K562 (cell line): Measurements from ENCODE around the gene CYBRD1. TPM values are rescaled to one million over a fixed set of nuclear protein-coding genes. Genes with fewer than 3 reads are reported as not detected.

Experiments
- ATAC-seq: fragments of 200-7000 bp; cut with Tn5 transposase; 3 replicates; pipeline ENCODE4 v1.9.1; 2020; ENCODE audit warnings: moderate library complexity
- BruUV-seq: library from RNA; stranded (reverse); fragments of 400-500 nt; replicated peaks from 2 replicates; lab custom pipeline; 2021; lab: Mats Ljungman, UMichigan
- CTCF ChIA-PET: fragments of 300-600 bp; formaldehyde crosslinking; extraction: SDS; loops from one replicate; lab custom pipeline; 2021; ENCODE audit warnings: low intra/inter-chr PET ratio; lab: Yijun Ruan, JAX
- POLR2A ChIA-PET: fragments of 300-600, 350-650 bp; sonication (Branson Sonifier 250); formaldehyde crosslinking; extraction: SDS; loops from one replicate; lab custom pipeline; 2021; ENCODE audit warnings: antibody characterized with exemption, inconsistent platforms; lab: Yijun Ruan, JAX
- DNase-seq, 4 experiments: peaks; one replicate each; pipeline versions ENCODE4 v3.0.0 to v3.0.0-alpha.2; 2011 to 2018; ENCODE audit warnings: low spot score in 3 of 4, mixed read lengths in 3 of 4; ENCODE audit errors: extremely low read depth in 1 of 4
- FAIRE-seq: peaks from 2 replicates; lab custom pipeline; 2011; peaks lifted over from hg19 to GRCh38; lab: Jason Lieb, UNC
- H2AFZ ChIP-seq: 2 replicates; pipeline ENCODE4 v1.6.0; 2011; ENCODE audit warnings: low read depth, low read length, control low read depth, inconsistent platforms
- H3K27ac ChIP-seq: fragments of 200-600 bp; 3 replicates; pipeline ENCODE4 v1.8.0; 2011; ENCODE audit warnings: low read depth, mild to moderate bottlenecking, control low read depth, inconsistent platforms, low read length, moderate library complexity, mixed read lengths; ENCODE audit errors: extremely low read depth
- H3K27me3 ChIP-seq, 2 experiments: fragments of 300-600 bp in 1 of 2; 2 replicates in 1 of 2; 3 replicates in 1 of 2; pipeline versions ENCODE4 v1.6.0 to v1.8.0; 2011; ENCODE audit warnings: inconsistent platforms in 2 of 2, low read length in 2 of 2, mild to moderate bottlenecking in 1 of 2, mixed read lengths in 1 of 2, moderate library complexity in 1 of 2; ENCODE audit not compliant: control insufficient read depth in 2 of 2, insufficient read depth in 2 of 2
- H3K36me3 ChIP-seq: fragments of 300-600 bp; 3 replicates; pipeline ENCODE4 v1.8.0; 2011; ENCODE audit warnings: mild to moderate bottlenecking, low read length, inconsistent platforms; ENCODE audit not compliant: control insufficient read depth, insufficient read depth
- H3K4me1 ChIP-seq, 2 experiments: fragments of 200-600 bp in 1 of 2; replicated peaks in 1 of 2; 2 replicates in 1 of 2; 3 replicates in 1 of 2; pipeline versions ENCODE4 v1.5.1 to v1.8.0; 2011; ENCODE audit warnings: inconsistent platforms in 2 of 2, low read length in 2 of 2, mild to moderate bottlenecking in 1 of 2, mixed read lengths in 1 of 2, moderate library complexity in 1 of 2; ENCODE audit not compliant: control insufficient read depth in 2 of 2, insufficient read depth in 2 of 2
- H3K4me2 ChIP-seq: 2 replicates; pipeline ENCODE4 v1.6.1; 2011; ENCODE audit warnings: low read length, control low read depth, inconsistent platforms, mixed read lengths; ENCODE audit not compliant: insufficient read depth
- H3K4me3 ChIP-seq: fragments of 200-600 bp; sonication (generic), shearing (Covaris generic); 2 replicates; pipeline ENCODE4 v1.5.1; 2016; ENCODE audit warnings: control low read depth, inconsistent platforms
- H3K79me2 ChIP-seq: fragments of 200-600 bp; 3 replicates; pipeline ENCODE4 v1.8.0; 2011; ENCODE audit warnings: low read length, inconsistent platforms; ENCODE audit not compliant: control insufficient read depth, insufficient read depth
- H3K9ac ChIP-seq, 2 experiments: 2 replicates each; pipeline versions ENCODE4 v1.6.0 to v1.6.1; 2011; ENCODE audit warnings: low read depth in 2 of 2, low read length in 2 of 2, control low read depth in 1 of 2, inconsistent platforms in 1 of 2, mild to moderate bottlenecking in 1 of 2, mixed read lengths in 1 of 2; ENCODE audit not compliant: insufficient read depth in 1 of 2
- H3K9me1 ChIP-seq: one replicate; pipeline ENCODE4 v1.6.0; 2011; ENCODE audit warnings: inconsistent platforms, mild to moderate bottlenecking, low read length, moderate library complexity; ENCODE audit not compliant: control insufficient read depth, insufficient read depth
- H3K9me3 ChIP-seq: replicated peaks from 2 replicates; pipeline ENCODE4 v1.5.1; 2011; ENCODE audit warnings: low read depth, low read length, inconsistent platforms; ENCODE audit not compliant: control insufficient read depth, insufficient read depth
- H4K20me1 ChIP-seq: replicated peaks from 2 replicates; pipeline ENCODE4 v1.6.1; 2011; ENCODE audit warnings: low read length, inconsistent platforms, mixed read lengths; ENCODE audit not compliant: control insufficient read depth, insufficient read depth
- CBX5 ChIP-seq: IDR thresholded peaks from 2 replicates; pipeline ENCODE4 v1.6.1; 2014; ENCODE audit warnings: low read depth, borderline replicate concordance
- CREB3L1 ChIP-seq: fragments of 450-650 bp; IDR thresholded peaks from 2 replicates; pipeline ENCODE4 v1.6.1; 2014; ENCODE audit warnings: low read depth, mild to moderate bottlenecking, moderate library complexity, borderline replicate concordance
- DMBX1 ChIP-seq: fragments of 250-450 bp; sonication (Bioruptor Pico); IDR thresholded peaks from 2 replicates; pipeline ENCODE4 v1.8.0; 2022; ENCODE audit warnings: inconsistent platforms, mild to moderate bottlenecking, moderate library complexity, borderline replicate concordance
- ILK ChIP-seq: fragments of 450-650 bp; IDR thresholded peaks from 2 replicates; pipeline ENCODE4 v1.6.1; 2016; ENCODE audit warnings: missing genetic modification characterization, low read depth, mild to moderate bottlenecking, missing compliant biosample characterization, moderate library complexity, borderline replicate concordance
- NCOA2 ChIP-seq, 2 experiments: fragments of 450-650 bp; IDR thresholded peaks; 2 replicates each; pipeline ENCODE4 v1.6.1; 2018; ENCODE audit warnings: mild to moderate bottlenecking in 2 of 2, moderate library complexity in 1 of 2; ENCODE audit not compliant: partially characterized antibody in 2 of 2
- SREBF1 ChIP-seq: fragments of 150-350 bp; IDR thresholded peaks from 2 replicates; pipeline ENCODE4 v1.6.1; 2014; ENCODE audit warnings: antibody characterized with exemption, low read depth, low read length, borderline replicate concordance
- ZC3H11A ChIP-seq: IDR thresholded peaks from 2 replicates; pipeline ENCODE4 v1.6.1; 2012; ENCODE audit warnings: low read depth, low read length, improper control_type of control experiment
- ZNF217 ChIP-seq: sonication (generic); formaldehyde crosslinking; IDR thresholded peaks from 2 replicates; pipeline ENCODE4 v1.8.0; 2022; ENCODE audit warnings: mild to moderate bottlenecking, missing genetic modification reagents
- ZNF75A ChIP-seq: fragments of 450-650 bp; formaldehyde crosslinking; IDR thresholded peaks from 2 replicates; pipeline ENCODE4 v1.4.0; 2020; ENCODE audit warnings: mild to moderate bottlenecking
- WGBS: fragments of 100-300 bp; shearing (Covaris generic); methylation state at CpG from one replicate; pipeline ENCODE4 v1.1.6; 2016; ENCODE audit warnings: low coverage, mixed read lengths; ENCODE audit not compliant: insufficient coverage; ENCODE audit errors: missing lambda C conversion rate; 5-methylcytosine and 5-hydroxymethylcytosine counted together
- in situ Hi-C: fragments of 300-500 bp; cut with MboI; formaldehyde crosslinking; loops from 4 replicates; pipeline ENCODE4 v1.15.0; 2018; ENCODE audit warnings: inconsistent platforms, mixed read lengths
- intact Hi-C: fragments of 100-400 bp; cut with micrococcal nuclease; formaldehyde crosslinking; loops from 2 replicates; pipeline ENCODE4 v1.14.2; 2022
- polyA plus RNA-seq, 8 experiments: library from polyadenylated mRNA; depleted of rRNA in 4 of 8; stranded (reverse) in 5 of 8; unstranded in 3 of 8; fragments of >200 nt; fragmentation: Nextera tagmentation in 2 of 8; fragmentation: Illumina TruSeq in 1 of 8; extraction: Ambion mirVana in 2 of 8; extraction: Trizol in 1 of 8; gene quantifications; 2 replicates each; pipeline versions ENCODE4 v1.2.1 to v1.2.3, GENCODE V29; 2011 to 2014; ENCODE audit warnings: inconsistent platforms in 1 of 8, missing spikeins in 1 of 8
- total RNA-seq, 7 experiments: library from RNA; depleted of rRNA in 6 of 7; stranded (reverse); fragments of >200 nt in 6 of 7; fragmentation: Illumina TruSeq in 2 of 7; extraction: Trizol in 2 of 7; gene quantifications; 2 replicates each; pipeline versions ENCODE4 v1.2.1 to v1.2.3, GENCODE V29; 2011 to 2021; ENCODE audit warnings: low replicate concordance in 1 of 7
- TF ChIP-seq, protein P1 (sequence below): IDR thresholded peaks from 3 replicates; pipeline ENCODE4 v1.6.1; 2011; ENCODE audit warnings: borderline replicate concordance, mild to moderate bottlenecking, moderate library complexity; ENCODE audit not compliant: insufficient read length; ENCODE audit errors: extremely low read depth

CYBRD1 gene
- total and polyA plus RNA-seq, 9 of the 15 experiments (the other 6 are each of a cell fraction or from before 2014, with no cell fraction given) = 9.6 to 22.4 (median 15.6) TPM

GRCh38 chr2:171479154-171479814, 43.0 kb upstream of the CYBRD1 start:
- H3K4me1 ChIP-seq = no peaks in the 10 kb centered on the region
- no peak overlapping the region for H3K4me3 ChIP-seq
- no peak overlapping the region for H2AFZ ChIP-seq
- WGBS = 79% methylated on average over 3 of the region's 3 CpGs
- no peak for TF ChIP-seq ZNF75A
- no peaks in the 10 kb centered on the region for H3K79me2 ChIP-seq
- H3K27me3 ChIP-seq = no peaks in the 10 kb centered on the region
- no peaks in the 10 kb centered on the region for H3K9me3 ChIP-seq
- in situ Hi-C loops (no loop called here), intact Hi-C loops (no loop called here)
- no TSS peak for BruUV-seq
- ATAC-seq = no peak
- no peaks in the 10 kb centered on the region for H4K20me1 ChIP-seq
- peaks cover 87% of the 10 kb centered on the region for H3K36me3 ChIP-seq
- ChIA-PET CTCF (no interaction called here), POLR2A (interaction anchor here (0.9 to 1.0 kb wide), 2 partner anchors 15 to 45 kb away, joined by 3 read pairs; partner anchors contain the start of genes DCAF17 and METTL8)
- no peak overlapping the region for H3K4me2 ChIP-seq
- DNase-seq = no peak
- no peak overlapping the region for H3K27ac ChIP-seq
- H3K9me1 ChIP-seq = no peaks in the 10 kb centered on the region
- no peak for FAIRE-seq
- no peak overlapping the region for H3K9ac ChIP-seq

DNA sequence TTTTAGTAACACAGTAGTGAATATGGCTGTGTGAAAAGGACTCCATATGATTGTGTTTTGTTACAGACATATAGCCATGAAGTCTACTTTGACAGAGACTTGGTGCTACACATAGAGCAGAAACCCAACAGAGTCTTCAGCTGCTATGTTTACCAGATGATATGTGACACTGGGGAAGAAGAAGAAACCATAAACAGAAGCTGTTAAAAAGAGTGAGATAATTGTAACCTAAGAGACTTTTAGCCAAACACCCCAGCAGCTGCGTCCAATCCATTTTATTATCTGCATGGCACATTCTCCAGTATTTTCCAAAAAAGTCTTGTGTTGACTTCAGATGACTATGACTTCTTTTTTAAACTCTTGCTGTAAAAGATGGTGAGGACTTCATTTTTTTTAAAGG, 41.4 kb upstream of the CYBRD1 start:
- FAIRE-seq (no peak), DNase-seq (no peak), ATAC-seq (no peak)
- Histone ChIP-seq H3K27ac (no peak overlapping the region), H4K20me1 (no peaks in the 10 kb centered on the region), H3K79me2 (no peaks in the 10 kb centered on the region), H3K27me3 (no peaks in the 10 kb centered on the region), H3K9me1 (no peaks in the 10 kb centered on the region), H3K4me1 (no peaks in the 10 kb centered on the region), H3K36me3 (peaks cover 81% of the 10 kb centered on the region), H3K9ac (no peak overlapping the region), H2AFZ (no peak overlapping the region), H3K4me2 (no peak overlapping the region), H3K4me3 (no peak overlapping the region), H3K9me3 (no peaks in the 10 kb centered on the region)
- ChIA-PET POLR2A (no interaction called here), CTCF (no interaction called here)
- intact Hi-C loops = no loop called here
- BruUV-seq = no TSS peak
- in situ Hi-C loops = no loop called here
- WGBS = 88% methylated on average over 1 of the region's 1 CpG
- TF ChIP-seq, protein P1, sequence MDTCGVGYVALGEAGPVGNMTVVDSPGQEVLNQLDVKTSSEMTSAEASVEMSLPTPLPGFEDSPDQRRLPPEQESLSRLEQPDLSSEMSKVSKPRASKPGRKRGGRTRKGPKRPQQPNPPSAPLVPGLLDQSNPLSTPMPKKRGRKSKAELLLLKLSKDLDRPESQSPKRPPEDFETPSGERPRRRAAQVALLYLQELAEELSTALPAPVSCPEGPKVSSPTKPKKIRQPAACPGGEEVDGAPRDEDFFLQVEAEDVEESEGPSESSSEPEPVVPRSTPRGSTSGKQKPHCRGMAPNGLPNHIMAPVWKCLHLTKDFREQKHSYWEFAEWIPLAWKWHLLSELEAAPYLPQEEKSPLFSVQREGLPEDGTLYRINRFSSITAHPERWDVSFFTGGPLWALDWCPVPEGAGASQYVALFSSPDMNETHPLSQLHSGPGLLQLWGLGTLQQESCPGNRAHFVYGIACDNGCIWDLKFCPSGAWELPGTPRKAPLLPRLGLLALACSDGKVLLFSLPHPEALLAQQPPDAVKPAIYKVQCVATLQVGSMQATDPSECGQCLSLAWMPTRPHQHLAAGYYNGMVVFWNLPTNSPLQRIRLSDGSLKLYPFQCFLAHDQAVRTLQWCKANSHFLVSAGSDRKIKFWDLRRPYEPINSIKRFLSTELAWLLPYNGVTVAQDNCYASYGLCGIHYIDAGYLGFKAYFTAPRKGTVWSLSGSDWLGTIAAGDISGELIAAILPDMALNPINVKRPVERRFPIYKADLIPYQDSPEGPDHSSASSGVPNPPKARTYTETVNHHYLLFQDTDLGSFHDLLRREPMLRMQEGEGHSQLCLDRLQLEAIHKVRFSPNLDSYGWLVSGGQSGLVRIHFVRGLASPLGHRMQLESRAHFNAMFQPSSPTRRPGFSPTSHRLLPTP = no peak
- TF ChIP-seq CBX5 (no peak), DMBX1 (no peak), ZC3H11A (no peak), ILK (no peak), ZNF217 (CRISPR knock-in tag) (no peak), SREBF1 (no peak), CREB3L1 (no peak), NCOA2 (IDR thresholded peaks at IDR 0.05; ENCODE audit: partially characterized antibody in 2 of 2) (no peak)
